Stomach (tissue), 9 donors: Measurements from ENCODE around the gene EPB41L4B. TPM values are rescaled to one million over a fixed set of nuclear protein-coding genes. Genes with fewer than 3 reads are reported as not detected.

Experiments
- DNase-seq, 2 donors: peaks; one replicate each; pipeline versions ENCODE4 v3.0.0 to v3.0.0-alpha.2; 2013 to 2019
- H3K27ac ChIP-seq, 5 donors: fragments of 200-600 bp in 4 of 5; sonication (generic) in 4 of 5; one replicate each; pipeline ENCODE4 v1.5.1; 2013 to 2019; ENCODE audit warnings: mild to moderate bottlenecking in 1 of 5, moderate library complexity in 1 of 5
- H3K27me3 ChIP-seq, 3 donors: fragments of 200-600 bp; sonication (generic); one replicate each; pipeline ENCODE4 v1.5.1; 2017 to 2019; ENCODE audit warnings: mixed run types in 1 of 3
- H3K36me3 ChIP-seq, 4 donors: fragments of 200-600 bp; sonication (generic); 1 replicate in 3 of 4; 2 replicates in 1 of 4; pipeline ENCODE4 v1.5.1; 2016 to 2019
- H3K4me1 ChIP-seq, 4 donors: fragments of 200-600 bp; sonication (generic); one replicate each; pipeline ENCODE4 v1.5.1; 2016 to 2019
- H3K4me3 ChIP-seq, 4 donors: fragments of 200-600 bp; sonication (generic) in 3 of 4; one replicate each; pipeline ENCODE4 v1.5.1; 2016 to 2019; ENCODE audit warnings: mild to moderate bottlenecking in 1 of 4
- H3K9me3 ChIP-seq, 4 donors: fragments of 200-600 bp; sonication (generic); one replicate each; pipeline ENCODE4 v1.5.1; 2016 to 2019
- EP300 ChIP-seq: sonication (generic); formaldehyde crosslinking; IDR thresholded peaks from one replicate; pipeline ENCODE4 v1.6.1; 2017; ENCODE audit warnings: antibody characterized with exemption
- POLR2A ChIP-seq, 4 donors: fragments of 450-650 bp; IDR thresholded peaks; one replicate each; pipeline ENCODE4 v1.6.1; 2016; ENCODE audit warnings: antibody characterized with exemption in 4 of 4, control low read depth in 2 of 4, mild to moderate bottlenecking in 1 of 4, moderate library complexity in 1 of 4
- POLR2AphosphoS5 ChIP-seq, 3 donors: sonication (generic); formaldehyde crosslinking; IDR thresholded peaks; one replicate each; pipeline ENCODE4 v1.6.1; 2016; ENCODE audit warnings: antibody characterized with exemption in 3 of 3
- WGBS, 5 donors: extraction: QIAGEN DNeasy Blood & Tissue Kit in 3 of 5; methylation state at CpG; one replicate each; pipeline versions ENCODE4 v1.1.5 to v1.1.7; 2013 to 2018; 5-methylcytosine and 5-hydroxymethylcytosine counted together
- intact Hi-C: fragments of 100-400 bp; cut with DNase I; formaldehyde crosslinking; loops from one replicate; pipeline ENCODE4 v1.15.1; 2023; ENCODE audit warnings: low total_unique reads
- polyA plus RNA-seq, 3 donors: library from polyadenylated mRNA; stranded (reverse); fragments of 200-250 nt; gene quantifications; one replicate each; pipeline ENCODE4 v1.2.3, GENCODE V29; 2013
- total RNA-seq, 5 donors: library from RNA; depleted of rRNA; stranded (reverse); fragments of >200 nt; gene quantifications; one replicate each; pipeline versions ENCODE4 v1.1.0 to v1.2.3, GENCODE V29; 2014 to 2016
- TF ChIP-seq, protein P1 (sequence below), 7 experiments: fragments of 450-650 bp in 4 of 7; fragments of 200-600 bp in 3 of 7; sonication (generic) in 3 of 7; IDR thresholded peaks; one replicate each; pipeline ENCODE4 v1.5.1; 2016 to 2019; ENCODE audit warnings: antibody characterized with exemption in 7 of 7, control low read depth in 2 of 7, mild to moderate bottlenecking in 1 of 7
- donor health status: healthy with polysubstance abuse.
- donor health status: Bipolar disorder and iron deficiency.
- donor health status: healthy.

The EPB41L4B gene
- total and polyA plus RNA-seq, 8 donors = 9.2 to 52.4 (median 24.4) TPM

DNA sequence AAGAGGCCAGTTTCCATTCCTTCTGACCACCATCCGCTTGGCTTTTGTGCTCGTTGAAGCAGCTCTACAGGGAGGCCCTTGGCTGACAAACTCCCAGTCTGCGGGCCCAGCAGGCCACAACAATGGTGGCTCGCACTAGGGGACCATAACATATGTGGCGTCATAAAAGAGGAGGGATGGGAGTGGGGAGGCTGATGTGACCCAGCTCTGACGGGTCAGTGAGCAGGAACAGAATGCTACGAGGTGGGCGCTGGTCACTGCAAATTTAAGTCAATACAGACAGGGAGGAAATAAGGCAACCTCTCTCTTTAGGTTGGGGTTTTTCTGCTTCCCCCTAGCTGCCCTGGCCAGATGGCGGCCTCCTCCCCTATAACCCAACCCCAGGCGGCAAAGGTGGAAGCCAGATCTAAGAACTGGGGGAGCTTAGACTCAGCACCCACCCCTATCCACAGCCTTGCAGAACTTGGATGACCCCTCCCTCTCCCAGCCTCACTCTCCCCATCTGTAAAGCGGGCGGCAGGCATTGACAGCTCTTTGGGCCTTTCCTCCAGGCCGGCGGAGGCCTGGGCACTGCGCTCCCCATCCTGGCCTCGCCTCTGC is 154.6 kb downstream of the EPB41L4B start:
- TF ChIP-seq POLR2AphosphoS5 (IDR thresholded peaks at IDR 0.05) (no peak), POLR2A (IDR thresholded peaks at IDR 0.05) (no peak)
- TF ChIP-seq, protein P1, sequence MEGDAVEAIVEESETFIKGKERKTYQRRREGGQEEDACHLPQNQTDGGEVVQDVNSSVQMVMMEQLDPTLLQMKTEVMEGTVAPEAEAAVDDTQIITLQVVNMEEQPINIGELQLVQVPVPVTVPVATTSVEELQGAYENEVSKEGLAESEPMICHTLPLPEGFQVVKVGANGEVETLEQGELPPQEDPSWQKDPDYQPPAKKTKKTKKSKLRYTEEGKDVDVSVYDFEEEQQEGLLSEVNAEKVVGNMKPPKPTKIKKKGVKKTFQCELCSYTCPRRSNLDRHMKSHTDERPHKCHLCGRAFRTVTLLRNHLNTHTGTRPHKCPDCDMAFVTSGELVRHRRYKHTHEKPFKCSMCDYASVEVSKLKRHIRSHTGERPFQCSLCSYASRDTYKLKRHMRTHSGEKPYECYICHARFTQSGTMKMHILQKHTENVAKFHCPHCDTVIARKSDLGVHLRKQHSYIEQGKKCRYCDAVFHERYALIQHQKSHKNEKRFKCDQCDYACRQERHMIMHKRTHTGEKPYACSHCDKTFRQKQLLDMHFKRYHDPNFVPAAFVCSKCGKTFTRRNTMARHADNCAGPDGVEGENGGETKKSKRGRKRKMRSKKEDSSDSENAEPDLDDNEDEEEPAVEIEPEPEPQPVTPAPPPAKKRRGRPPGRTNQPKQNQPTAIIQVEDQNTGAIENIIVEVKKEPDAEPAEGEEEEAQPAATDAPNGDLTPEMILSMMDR (IDR thresholded peaks at IDR 0.05) = no peak
- no peaks in the 10 kb centered on the region for H3K36me3 ChIP-seq
- H3K9me3 ChIP-seq = peaks cover 0 to 5% (median 0%) of the 10 kb centered on the region in 4 donors
- no peak overlapping the region for H3K27ac ChIP-seq
- intact Hi-C loops = no loop called here
- peaks cover 0 to 26% (median 13%) of the 10 kb centered on the region in 3 donors for H3K27me3 ChIP-seq
- H3K4me3 ChIP-seq = peak overlapping the region; percentile 38 to 49 (median 48)
- 80 to 90% (median 86%) methylated on average over 15 to 16 of the region's 16 CpGs for WGBS, 5 donors
- H3K4me1 ChIP-seq = peaks cover 0 to 14% (median 4%) of the 10 kb centered on the region in 4 donors
- no peak for DNase-seq

DNA sequence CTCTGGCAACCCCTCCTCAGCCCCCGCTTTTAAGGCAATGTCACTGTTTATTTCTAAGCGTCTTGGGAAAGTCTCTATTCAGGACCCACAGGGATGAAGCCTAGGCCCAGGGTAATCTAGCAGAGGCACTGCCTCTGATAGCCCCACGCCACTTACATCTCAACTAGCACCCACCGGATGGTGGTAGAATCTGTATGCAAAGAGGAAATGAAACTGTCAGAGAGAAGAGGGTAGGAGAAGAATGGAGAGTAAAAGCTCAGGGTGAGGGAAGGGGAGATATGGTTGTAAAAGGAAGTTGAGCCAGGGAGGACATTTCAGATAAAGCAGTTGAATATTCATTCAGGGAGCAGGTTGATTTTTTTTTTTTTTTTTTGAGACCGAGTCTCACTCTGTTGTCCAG is 156.8 kb downstream of the EPB41L4B start:
- TF ChIP-seq POLR2A (IDR thresholded peaks at IDR 0.05) (no peak), POLR2AphosphoS5 (IDR thresholded peaks at IDR 0.05) (no peak), EP300 (no peak)
- TF ChIP-seq, protein P1 (IDR thresholded peaks at IDR 0.05) = no peak
- H3K4me3 ChIP-seq = no peak overlapping the region
- intact Hi-C loops = no loop called here
- DNase-seq = no peak
- peaks cover 0 to 5% (median 0%) of the 10 kb centered on the region in 4 donors for H3K9me3 ChIP-seq
- 81 to 90% (median 88%) methylated on average over 5 of the region's 5 CpGs for WGBS, 5 donors
- no peaks in the 10 kb centered on the region for H3K36me3 ChIP-seq
- peaks cover 0 to 21% (median 13%) of the 10 kb centered on the region in 3 donors for H3K27me3 ChIP-seq
- H3K27ac ChIP-seq = no peak overlapping the region
- H3K4me1 ChIP-seq = peaks cover 0 to 14% (median 4%) of the 10 kb centered on the region in 4 donors

GRCh38 chr9:109163194-109163593 is 157.7 kb downstream of the EPB41L4B start:
- no peaks in the 10 kb centered on the region for H3K36me3 ChIP-seq
- no peak overlapping the region for H3K27ac ChIP-seq
- WGBS, 5 donors = 94 to 100% (median 96%) methylated on average over 1 of the region's 1 CpG
- intact Hi-C loops = no loop called here
- no peak for DNase-seq
- H3K27me3 ChIP-seq = peaks cover 0 to 21% (median 13%) of the 10 kb centered on the region in 3 donors
- H3K9me3 ChIP-seq = peaks cover 0 to 5% (median 0%) of the 10 kb centered on the region in 4 donors
- no peak for TF ChIP-seq POLR2A (IDR thresholded peaks at IDR 0.05)
- no peak for TF ChIP-seq POLR2AphosphoS5 (IDR thresholded peaks at IDR 0.05)
- TF ChIP-seq, protein P1 (IDR thresholded peaks at IDR 0.05) = no peak
- TF ChIP-seq EP300 = no peak
- peaks cover 0 to 14% (median 4%) of the 10 kb centered on the region in 4 donors for H3K4me1 ChIP-seq
- no peak overlapping the region for H3K4me3 ChIP-seq

DNA sequence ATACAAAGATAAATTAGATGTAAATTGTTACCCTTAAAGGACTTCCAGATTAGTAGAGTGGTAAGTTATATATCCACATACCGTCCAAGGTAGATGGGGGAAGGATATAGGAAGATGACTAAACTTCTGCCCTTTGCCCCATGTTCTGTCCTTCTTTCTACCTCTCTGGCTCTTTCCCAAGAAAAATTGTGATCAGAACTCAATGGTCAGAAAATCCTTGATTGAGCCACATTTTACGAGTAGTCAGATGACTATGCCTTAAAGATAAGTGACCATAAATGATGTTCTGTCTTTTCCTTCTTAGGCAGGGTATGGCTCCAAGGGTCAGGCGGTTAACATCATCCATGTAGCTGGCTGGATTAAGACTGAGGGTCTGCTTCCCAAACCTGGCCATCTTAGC is 158.2 kb downstream of the EPB41L4B start:
- WGBS, 5 donors = 76 to 95% (median 92%) methylated on average over 3 of the region's 3 CpGs
- no peak overlapping the region for H3K27ac ChIP-seq

More for the DNA sequence above, 158.2 kb downstream of the EPB41L4B start:
- no peak overlapping the region for H3K4me3 ChIP-seq
- DNase-seq = no peak
- no peaks in the 10 kb centered on the region for H3K36me3 ChIP-seq
- H3K27me3 ChIP-seq = peaks cover 0 to 18% (median 13%) of the 10 kb centered on the region in 3 donors
- H3K9me3 ChIP-seq = peaks cover 0 to 5% (median 0%) of the 10 kb centered on the region in 4 donors
- TF ChIP-seq, protein P1 (IDR thresholded peaks at IDR 0.05) = no peak
- TF ChIP-seq POLR2A (IDR thresholded peaks at IDR 0.05) (no peak), EP300 (no peak), POLR2AphosphoS5 (IDR thresholded peaks at IDR 0.05) (no peak)
- peaks cover 0 to 12% (median 3%) of the 10 kb centered on the region in 4 donors for H3K4me1 ChIP-seq
- intact Hi-C loops = no loop called here
